SH-SY5Y (cell line): Measurements from ENCODE around the gene EIF4ENIF1.

Source experiments
- GATA2 ChIP-seq: IDR thresholded peaks from 2 replicates; pipeline ENCODE4 v1.6.1; 2011; ENCODE audit warnings: mild to moderate bottlenecking, low read depth, low read length
- GATA3 ChIP-seq: IDR thresholded peaks from 2 replicates; pipeline ENCODE4 v1.6.1; 2011; ENCODE audit warnings: low read depth, mild to moderate bottlenecking, low read length, moderate library complexity

The EIF4ENIF1 gene

GRCh38 chr22:31489632-31490495, at the start of gene EIF4ENIF1:
EIF4ENIF1 (minus strand) TSS chr22:31489842; CDS start chr22:31488718, 1,124 bp downstream.
- TF ChIP-seq GATA3 (no peak), GATA2 (no peak)

DNA sequence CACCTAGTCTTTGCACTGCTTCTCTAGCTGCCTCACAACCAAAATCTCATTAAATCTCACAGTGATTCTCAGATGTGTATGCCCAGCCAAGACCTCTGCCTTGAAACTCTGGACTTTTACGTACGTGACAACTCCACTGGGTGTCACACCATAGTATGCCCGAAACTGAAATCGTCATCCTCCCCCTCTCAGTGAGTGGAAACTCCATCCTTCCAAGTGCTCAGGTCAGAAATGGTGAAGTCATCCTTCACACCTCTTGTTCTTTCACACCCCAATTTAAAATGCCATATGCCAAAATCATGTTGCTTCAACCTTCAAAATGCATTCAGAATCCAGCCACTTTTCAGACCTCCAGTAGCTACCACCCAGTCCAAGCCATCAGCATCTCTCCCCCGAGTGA, 49.2 kb upstream of the EIF4ENIF1 start:
- TF ChIP-seq GATA3 (no peak), GATA2 (no peak)

- TF ChIP-seq GATA2: no peak
- TF ChIP-seq GATA3: no peak
Measured at GRCh38 chr22:31537019-31537535, 47.4 kb upstream of the EIF4ENIF1 start.

- TF ChIP-seq GATA2 (no peak), GATA3 (no peak)
Measured at GRCh38 chr22:31533374-31533773, 43.7 kb upstream of the EIF4ENIF1 start.

DNA sequence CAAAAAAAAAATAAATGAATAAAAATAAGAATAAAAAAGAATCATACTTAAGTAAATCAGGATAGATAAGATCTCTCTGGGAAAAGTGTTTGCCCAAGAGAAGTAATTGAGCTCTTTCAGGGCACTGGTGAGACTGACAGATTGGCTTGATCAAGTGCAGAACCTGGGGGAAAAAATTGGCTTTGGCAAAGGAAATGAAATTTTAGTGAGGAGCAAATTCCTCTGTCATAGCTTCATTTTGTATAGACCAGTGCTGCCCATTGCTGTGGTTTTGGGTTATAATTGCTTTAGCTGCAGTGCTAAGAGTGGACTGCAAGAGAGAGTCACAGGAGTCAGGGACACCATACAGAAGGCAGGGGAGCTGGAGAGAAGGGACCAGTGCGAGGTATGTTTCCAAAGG, 42.4 kb upstream of the EIF4ENIF1 start:
- TF ChIP-seq GATA3 (no peak), GATA2 (peak; percentile 50)

- TF ChIP-seq GATA2 (no peak), GATA3 (no peak)
Measured at GRCh38 chr22:31530823-31531195, 41.2 kb upstream of the EIF4ENIF1 start.

- no peak for TF ChIP-seq GATA3
- TF ChIP-seq GATA2: no peak
Measured at GRCh38 chr22:31526270-31526669, 36.6 kb upstream of the EIF4ENIF1 start.

- TF ChIP-seq GATA3 (no peak), GATA2 (no peak)
Measured at GRCh38 chr22:31520051-31520450, 30.4 kb upstream of the EIF4ENIF1 start.

DNA sequence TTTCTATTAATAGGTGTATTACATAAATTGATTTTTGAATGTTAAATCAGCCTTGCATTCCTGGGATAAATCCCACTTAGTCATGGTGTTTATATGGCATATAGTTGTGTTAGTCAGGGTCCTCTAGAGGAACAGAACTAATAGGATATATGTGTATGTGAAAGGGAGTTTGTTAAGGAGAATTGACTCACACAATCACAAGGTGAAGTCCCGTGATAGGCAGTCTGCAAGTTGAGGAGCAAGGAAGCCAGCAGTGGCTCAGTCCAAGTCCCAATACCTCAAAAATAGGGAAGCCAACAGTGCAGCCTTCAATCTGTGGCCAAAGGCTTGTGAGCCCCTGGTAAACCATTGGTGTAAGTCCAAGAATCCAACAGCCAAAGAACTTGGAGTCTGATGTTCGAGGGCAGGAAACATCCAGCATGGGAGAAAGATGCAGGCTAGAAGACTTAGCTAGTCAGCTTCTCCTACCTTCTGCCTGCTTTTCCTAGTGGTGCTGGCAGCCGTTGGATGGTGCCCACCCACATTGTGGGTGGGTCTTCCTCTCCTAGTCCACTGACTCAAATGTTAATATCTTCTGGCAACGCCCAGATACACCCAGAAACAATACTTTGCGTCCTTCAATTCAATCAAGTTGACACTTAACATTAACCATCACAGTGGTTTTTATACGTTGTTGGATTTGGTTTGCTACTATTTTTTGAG, 19.6 kb upstream of the EIF4ENIF1 start:
- no peak for TF ChIP-seq GATA3
- no peak for TF ChIP-seq GATA2

GRCh38 chr22:31508536-31508935, 18.9 kb upstream of the EIF4ENIF1 start:
- TF ChIP-seq GATA2 (no peak), GATA3 (no peak)

DNA sequence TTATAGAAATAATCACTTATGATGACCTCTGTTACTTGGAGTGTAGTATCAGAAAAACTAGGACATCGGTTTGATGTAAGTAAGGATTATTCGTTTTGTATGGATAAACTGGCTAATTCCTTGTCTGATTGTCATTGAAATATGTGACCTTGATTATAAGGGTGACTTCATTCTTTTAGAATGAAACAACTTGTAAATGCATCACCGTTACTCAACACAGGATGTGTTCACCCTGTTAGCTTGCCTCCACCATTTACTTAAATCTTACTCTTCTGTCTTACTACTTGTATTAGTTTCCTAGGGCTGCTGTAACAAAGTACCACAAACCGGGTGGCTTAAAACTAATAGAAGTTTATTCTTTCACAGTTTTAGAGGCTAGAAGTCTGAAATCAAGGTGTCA, 14.6 kb upstream of the EIF4ENIF1 start:
- TF ChIP-seq GATA2 (no peak), GATA3 (no peak)

GRCh38 chr22:31503211-31503964, 13.7 kb upstream of the EIF4ENIF1 start:
- TF ChIP-seq GATA2 (no peak), GATA3 (no peak)

DNA sequence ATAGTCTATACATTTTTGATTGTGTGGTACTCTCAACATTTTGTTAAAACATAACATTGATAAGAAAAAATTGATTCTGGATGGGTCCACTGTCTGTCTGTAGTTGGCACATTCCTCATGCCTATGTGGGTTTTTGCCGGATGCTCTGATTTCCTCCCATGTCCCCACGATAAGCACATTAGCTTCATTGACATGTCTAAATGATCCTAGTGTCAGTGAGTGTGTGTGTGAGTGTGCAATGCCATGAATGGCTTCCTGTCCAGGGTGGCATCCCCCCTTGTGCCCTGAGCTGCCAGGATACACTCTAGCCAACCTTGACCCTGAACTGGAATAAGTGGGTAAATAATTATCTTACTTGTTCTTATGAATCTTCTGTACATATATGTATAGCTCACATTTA, 12.1 kb upstream of the EIF4ENIF1 start:
- TF ChIP-seq GATA2: no peak
- no peak for TF ChIP-seq GATA3

DNA sequence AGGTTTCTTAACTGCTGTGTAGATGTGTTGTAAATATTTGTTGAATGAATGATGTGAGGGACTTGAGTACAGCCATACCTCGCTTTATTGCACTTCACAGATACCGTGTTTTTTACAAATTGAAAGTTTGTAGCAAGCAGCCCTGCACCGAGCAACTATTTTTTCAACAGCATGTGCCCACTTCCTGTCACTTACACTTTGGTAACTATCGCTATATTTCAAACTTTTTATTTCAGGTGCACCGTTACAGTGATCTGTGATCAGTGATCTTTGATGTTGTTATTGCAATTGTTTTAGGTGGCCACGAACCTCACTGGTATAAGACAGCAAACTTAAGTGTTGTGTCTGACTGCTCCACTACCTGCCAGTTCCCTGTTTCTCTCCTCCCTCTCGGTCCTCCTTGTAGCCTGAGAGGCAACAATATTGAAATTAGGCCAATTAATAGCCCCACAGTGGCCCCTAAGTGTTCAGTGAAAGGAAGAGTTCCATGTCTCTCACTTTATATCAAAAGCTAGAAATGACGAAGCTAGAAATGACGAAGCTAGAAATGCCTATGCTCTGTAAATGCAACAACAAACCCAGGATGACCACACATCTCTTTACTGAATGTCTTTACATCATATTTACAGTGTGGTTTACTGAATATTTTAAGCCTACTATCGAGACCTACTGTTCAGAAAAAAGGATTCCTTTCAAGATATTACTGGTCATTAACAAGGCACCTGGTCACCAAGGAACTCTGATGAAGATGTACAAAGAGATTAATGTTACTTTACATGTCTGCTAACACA, 7.7 kb upstream of the EIF4ENIF1 start:
- TF ChIP-seq GATA3: no peak
- TF ChIP-seq GATA2: no peak
